HG03521 (cell line): ENCODE data around the gene FAM170A.
A peak's percentile ranks its signal among the peaks of the same experiment; 100 is the strongest.

ENCODE experiments used
- ATAC-seq: cut with Tn5 transposase; IDR thresholded peaks from one replicate; pipeline ENCODE4 v1.9.1; 2021; ENCODE audit warnings: mild to moderate bottlenecking, moderate library complexity; ENCODE audit not compliant: unreplicated experiment

Gene FAM170A, protein sequence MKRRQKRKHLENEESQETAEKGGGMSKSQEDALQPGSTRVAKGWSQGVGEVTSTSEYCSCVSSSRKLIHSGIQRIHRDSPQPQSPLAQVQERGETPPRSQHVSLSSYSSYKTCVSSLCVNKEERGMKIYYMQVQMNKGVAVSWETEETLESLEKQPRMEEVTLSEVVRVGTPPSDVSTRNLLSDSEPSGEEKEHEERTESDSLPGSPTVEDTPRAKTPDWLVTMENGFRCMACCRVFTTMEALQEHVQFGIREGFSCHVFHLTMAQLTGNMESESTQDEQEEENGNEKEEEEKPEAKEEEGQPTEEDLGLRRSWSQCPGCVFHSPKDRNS

DNA sequence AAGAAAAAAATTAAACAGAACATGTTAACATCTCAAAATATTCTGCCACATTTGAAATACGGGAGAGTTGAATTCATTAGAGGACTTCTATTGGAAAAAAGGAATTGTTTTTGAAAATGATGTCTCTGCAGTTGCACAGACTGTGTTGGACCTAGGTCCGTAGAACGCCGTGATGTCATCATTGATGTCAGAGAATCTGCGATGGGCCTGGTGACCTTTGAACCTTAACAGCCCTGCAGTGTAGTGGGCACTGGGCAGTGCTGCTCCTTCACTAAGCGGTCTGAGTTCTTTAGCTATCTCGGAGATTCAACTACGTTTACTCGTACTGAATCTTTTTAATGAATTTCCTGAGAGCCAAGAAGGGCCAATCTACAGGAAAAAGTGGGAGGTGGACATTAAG lies at the start of gene FAM170A:
Gene FAM170A, plus strand, starts transcription at position 220 of the 400 bp plus-strand sequence. CDS start 211 bp downstream, outside the sequence.
- ATAC-seq: no peak

DNA sequence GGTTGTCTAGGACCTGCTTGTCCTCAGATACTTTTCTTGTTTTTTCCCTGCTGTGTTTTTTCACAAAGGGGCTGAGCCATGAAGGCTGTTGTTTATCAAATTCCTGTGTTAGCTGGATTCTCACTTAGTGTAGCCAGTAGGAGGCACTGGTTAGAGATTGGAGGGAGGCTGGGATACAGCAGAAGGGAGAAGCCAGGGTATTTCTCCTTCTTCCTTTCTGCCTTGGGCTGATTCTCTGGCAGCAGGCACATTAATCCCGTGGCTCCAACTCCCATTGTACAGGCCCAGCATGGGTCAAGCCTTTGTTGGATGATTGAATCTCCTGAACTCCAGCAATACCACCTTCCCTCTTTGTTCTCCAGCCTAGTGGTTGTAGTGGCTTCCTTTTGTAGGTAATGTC lies 46.4 kb upstream of the FAM170A start:
- ATAC-seq: no peak

DNA sequence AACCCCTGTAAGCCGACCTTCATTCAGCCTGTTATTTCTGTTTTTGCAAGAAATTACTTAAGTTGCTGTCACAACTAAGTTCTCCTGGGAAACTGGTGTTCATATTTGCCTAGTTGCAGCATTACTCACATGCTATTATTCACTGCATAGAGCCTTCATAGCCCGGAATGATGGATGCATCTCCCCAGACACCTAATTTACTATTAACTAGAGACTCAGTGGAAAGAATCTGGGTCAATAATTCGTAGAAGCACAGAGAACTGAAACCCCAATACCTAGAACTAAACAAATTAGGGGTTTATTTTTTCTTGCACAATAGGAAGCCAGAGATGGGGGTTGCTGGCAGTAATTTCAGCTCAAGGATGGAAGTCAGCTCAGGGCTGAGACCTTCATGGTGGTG lies 45.7 kb upstream of the FAM170A start:
- ATAC-seq: peak; percentile 80

DNA sequence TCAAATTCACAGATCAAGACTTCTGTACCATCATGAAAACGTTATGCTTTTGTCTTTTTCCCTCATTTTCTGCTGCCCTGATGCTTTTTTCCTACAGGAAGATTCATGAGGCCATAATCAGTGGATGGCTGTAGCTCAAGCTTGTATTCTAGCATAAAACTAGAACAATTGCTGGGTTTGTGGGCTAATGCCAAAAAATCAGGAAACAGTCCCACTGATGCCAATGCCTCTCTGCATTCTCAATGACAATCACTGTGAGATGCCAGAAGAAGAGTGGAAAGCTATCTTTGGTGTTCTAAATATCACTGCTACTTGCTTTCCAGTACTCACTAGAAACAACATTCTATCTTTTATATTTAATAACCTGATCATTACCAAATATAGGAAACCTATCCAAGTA lies 33.3 kb upstream of the FAM170A start:
- no peak for ATAC-seq

DNA sequence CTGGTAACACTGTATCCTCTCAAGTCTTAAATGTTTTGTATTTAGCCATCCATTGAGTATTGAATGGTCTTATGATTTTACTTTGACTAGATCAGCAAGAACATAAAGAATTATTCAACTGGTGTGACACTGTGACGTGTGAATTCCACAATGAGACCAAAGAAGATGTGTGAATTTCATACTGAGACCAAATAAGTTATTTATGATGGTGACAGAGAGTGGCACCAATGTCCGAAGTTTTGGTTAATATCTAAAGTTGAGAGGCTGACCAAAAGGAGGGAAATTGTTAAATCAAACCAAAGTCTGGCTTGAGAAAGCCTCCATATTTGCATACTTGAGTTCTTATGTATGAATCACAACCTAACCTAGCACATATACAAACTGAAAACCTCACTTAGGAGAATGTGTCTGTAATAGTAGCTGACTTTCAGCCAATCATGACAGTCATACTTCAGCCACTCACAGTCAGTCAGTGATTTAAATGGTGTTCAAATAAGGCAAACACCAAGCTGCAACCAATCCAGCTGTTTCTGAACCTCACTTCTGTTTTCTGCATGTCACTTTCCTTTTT lies 31.5 kb upstream of the FAM170A start:
- ATAC-seq: no peak

DNA sequence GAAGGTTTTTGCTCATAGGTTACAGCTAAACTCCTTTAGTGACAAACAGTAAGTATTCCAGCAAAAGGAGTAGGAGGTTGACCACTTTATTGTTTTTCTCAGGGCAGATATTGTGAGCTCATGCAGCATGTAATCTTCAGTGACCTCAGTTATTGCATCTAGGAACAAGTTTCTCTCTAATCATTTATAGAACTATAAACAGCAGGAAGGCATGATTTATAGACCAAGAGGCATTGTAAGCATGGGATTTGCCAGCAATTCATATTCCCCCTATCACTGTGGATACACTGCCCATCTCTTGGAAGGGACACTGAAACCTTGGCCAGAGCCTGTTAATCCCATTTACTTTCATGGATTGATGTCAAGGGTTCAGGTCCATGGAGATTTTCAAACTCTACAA lies 15.4 kb upstream of the FAM170A start:
- ATAC-seq: no peak

DNA sequence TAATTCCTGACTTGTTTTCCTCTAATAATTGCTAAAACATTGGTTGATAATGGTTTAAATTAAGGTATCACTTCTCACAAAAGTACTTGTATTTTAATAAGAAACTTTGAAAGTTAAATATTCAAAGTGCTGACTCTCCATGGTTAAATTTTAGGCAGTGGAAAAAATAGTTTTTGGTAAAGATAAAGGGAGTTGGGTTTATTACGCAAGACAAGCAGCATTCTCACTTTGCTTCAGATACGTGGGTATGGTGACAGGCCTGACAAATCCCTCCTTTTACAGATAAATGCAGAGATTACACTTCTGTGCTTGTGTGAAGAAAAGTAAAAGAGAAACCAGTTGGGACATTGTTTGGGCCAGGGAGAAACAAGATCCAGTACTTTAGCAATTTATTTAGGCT lies 14.5 kb upstream of the FAM170A start:
- ATAC-seq: no peak

DNA sequence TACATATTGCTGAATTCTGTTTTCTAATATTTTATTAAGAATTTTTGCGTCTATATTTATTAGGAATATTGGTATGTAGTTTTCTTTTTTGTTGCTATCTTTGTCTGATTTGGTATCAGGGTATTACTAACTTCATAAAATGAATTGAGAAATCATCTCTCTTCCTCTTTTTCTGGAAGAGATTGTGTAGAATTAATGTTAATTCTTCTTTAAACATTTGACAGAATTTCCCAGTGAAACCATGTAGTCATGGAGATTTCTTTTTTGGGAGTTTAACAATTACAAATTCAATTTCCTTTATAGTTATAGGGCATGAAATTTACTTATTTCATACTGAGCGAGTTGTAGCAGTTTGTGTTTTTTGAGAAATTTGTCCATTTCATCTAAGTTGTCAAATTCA lies 3.3 kb upstream of the FAM170A start:
- no peak for ATAC-seq

DNA sequence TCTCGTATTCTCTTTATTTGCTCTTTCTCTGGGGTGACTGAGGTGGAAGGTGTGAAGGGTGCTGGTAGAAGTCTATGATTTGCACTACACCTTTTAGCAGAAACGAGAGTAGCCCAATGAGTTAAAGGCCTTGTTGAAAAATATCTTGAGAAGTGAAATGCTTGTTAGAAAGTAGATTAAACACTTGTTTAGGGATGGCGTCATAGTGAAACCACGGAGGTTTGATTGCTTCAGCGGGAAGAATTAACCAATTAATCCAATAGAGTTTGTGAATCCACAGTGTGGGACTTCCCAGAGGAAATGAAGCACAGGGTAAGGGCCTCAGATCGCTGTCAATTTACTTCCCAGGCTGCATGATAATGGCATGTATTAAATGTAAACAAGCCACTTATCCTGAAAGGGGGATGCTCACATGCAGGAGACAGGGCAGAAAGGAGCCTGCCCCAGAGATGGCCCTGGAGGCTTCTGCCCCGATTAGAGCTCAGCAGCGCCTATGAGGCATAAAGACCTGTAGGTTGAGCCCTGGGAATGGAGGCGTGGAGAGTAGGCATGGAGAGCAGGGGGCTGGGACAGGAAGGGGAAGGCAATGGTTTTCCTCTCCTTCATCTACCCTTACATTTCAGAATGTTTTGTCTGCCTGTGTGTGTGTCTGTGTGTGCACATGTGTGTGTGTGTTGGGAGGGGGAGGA lies 1.5 kb downstream of the FAM170A start:
- no peak for ATAC-seq

DNA sequence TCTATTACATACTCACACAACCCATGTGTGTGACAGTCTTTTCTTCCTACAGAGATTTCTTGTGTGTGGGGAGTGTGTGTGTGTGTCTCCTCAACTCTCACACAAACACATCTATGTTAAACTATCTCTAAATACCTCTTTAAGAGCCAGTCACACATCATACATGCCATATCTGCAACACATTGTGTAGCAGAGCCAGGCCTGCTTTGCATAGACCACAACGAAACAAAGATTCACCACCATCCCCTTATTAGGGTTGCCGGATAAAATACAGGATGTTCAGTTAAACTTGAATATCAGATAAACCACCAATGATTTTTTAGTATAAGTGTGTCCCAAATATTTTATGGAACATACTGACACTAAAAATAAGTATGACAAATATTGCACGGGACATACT lies 2.3 kb downstream of the FAM170A start:
- no peak for ATAC-seq

DNA sequence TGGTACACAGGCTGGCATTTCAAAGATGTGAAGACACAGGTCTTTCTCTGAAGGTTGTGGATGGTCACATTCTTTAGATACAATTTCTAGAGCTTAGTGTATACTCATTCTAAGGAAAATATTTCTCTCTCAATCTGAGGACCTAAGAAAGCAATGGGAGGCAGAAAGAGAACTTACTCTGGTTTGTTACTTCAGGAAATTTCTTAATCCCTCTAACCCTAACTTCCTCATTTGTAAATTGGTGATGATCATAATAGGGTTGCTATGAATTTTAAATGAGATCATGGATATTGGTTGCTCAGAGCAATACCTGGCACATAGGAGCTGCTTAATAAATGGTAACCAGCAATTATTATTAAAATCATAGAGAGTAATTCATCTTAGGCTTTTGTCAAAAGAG lies 22.1 kb downstream of the FAM170A start:
- ATAC-seq: no peak

DNA sequence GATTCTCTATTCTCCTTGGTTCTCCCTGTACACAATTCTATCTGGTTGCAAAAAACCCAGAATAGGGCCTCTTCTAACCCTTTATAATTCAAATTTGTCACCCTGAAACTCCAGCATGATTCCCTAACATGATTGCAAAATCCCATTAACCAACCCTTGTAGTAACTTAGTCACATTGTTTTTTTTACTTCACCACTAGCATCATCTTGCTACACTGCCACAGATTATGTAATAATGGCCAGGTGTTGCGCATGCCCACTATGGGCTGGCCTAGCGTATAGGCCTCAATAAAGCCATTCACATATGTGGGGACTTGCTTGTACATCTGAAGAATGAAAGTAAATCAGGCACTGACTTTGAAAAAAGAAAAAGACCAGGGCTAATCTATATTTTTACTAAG lies 25.7 kb downstream of the FAM170A start:
- ATAC-seq: no peak

DNA sequence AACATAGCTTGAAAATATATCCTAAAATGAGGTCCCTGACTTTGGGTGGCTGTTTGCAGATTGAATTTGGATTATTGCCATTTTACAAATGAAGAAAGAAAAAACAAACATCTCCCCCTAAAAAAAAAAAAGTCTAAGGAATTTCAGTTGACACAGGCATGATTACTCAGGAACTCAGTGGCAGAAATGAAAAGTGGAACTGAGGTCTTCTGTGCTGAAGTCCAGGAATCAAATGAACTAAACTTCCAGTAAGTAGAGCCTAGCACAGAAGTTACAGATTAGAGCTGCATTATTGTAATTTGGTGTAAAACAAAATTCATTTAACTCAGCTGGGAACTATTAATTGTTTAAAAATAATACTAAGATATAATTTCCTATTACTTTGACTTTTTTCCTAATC lies 26.7 kb downstream of the FAM170A start:
- no peak for ATAC-seq

DNA sequence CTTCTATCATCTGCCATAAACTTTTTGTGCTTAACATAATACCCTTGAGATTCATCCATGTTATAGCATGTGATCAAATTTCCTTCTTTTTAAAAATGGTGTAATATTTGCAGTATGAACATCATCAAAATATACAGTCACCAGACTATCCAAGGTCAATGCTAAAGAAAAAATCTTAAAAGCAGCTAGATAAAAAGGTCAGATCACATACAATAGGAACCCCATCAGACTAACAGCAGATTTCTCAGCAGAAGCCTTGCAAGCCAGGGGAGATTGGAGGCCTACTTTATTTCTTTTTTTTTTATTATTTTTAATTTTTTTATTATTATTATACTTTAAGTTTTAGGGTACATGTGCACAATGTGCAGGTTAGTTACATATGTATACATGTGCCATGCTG lies 37.2 kb downstream of the FAM170A start:
- no peak for ATAC-seq

DNA sequence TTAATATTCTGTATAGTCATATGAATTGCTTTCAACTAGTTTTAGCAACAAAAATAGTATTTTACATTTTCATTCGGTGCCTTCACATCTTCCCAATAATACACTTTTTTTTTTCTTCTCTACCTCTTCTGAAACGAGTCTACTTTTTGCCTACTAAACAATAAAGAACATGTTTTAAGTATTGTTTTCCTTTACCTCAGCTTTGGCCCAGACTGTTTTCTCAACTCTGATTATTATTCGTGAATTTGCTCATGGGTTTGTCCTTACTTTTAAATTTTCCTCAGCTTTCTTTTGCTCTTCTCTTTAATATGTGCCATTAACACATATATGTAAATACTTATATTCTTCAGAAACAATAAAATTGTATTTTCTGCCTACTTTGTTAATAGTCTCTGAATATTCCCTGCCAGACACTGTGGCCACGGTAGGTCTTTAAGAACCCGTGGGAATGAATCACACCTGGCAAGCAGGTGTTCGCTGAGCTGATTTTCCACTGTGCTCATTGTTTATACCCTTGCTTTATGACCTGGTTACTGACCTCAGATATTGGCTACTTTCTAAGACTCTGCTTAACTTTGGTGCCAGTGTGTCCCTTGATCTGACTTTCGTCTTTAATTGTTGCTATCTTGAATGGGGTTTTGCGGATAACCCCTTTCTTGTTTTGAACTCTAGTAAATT lies 49.1 kb downstream of the FAM170A start:
- no peak for ATAC-seq

DNA sequence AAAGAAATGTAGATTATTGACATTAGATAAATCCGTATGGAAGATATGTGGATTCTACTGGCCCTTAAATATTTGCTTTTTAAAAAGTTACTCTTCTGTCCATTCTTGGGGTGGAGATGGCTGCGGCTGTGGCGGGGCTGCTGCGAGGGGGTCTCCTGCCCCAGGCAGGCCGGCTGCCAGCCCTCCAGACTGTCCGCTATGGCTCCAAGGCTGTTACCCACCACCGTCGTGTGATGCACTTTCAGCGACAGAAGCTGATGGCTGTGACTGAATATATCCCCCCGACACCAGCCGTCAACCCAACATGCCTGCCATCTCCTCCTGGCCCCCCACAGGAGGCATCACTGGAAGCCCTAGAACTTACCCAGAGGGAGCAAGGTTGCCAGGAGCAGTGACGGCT lies 50.7 kb downstream of the FAM170A start:
- ATAC-seq: no peak

DNA sequence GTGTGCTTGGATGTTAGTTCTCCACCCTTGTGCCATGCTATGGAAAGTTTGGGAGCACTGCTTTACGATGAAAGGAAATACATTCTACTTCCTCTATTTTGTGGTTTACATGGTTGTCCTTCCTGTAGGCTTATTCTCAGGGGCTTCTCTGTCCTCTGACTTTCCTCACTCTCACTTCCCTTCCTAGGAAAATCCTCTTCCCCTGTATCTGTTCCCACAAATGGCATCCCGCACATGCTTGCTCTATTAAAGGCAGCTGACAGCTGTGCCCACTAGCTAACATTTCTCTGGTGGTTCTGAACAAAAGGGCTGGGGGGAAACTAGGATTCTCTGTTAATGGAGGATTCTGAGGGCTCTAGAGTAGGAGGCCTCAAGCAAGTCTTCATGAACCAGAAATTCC lies 52.4 kb downstream of the FAM170A start:
- no peak for ATAC-seq

DNA sequence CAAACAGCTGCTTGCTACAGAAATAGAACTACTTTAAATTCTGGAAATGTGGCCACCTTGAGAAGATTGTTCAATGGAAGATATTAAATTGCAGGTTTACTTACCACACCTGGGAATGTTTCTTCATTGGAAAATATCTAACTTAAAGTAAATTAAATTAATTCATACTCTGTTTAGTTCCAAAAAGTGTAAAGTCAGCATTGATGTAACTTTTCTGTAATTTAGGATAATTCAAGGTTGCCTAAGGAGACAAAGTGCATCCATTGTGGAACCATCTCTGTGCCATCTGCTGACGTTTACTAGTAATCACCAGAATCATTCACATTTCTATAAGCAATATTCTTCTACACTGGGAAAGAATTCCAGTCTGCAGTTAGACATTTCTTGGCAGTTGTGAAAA lies 53.0 kb downstream of the FAM170A start:
- no peak for ATAC-seq
